ENCODE data around the gene USO1.

GRCh38 chr4:75817901-75818300 lies 93.5 kb downstream of the USO1 start:
- no peak for TF ChIP-seq CTCF (IDR thresholded peaks at IDR 0.05; ENCODE audit: borderline replicate concordance, extremely low read depth, low read length, poor library complexity, severe bottlenecking)
- TF ChIP-seq EZH2 (IDR thresholded peaks at IDR 0.05; ENCODE audit: borderline replicate concordance, low read depth, low read length, severe bottlenecking): no peak
